DOHH2 (cell line): ENCODE results near the gene RPS6KA6.

Source experiments
- EZH2phosphoT487 ChIP-seq: fragments of 200-600 bp; sonication (generic); IDR thresholded peaks from 2 replicates; pipeline ENCODE4 v1.6.1; 2017; ENCODE audit warnings: borderline replicate concordance, mild to moderate bottlenecking, antibody characterized with exemption, low read length, moderate library complexity, mixed read lengths
- TF ChIP-seq, protein P1 (sequence below): fragments of 200-600 bp; sonication (generic); IDR thresholded peaks from one replicate; pipeline ENCODE4 v1.5.1; 2014; ENCODE audit warnings: antibody characterized with exemption, mild to moderate bottlenecking, low read depth, low read length; ENCODE audit not compliant: poor library complexity, severe bottlenecking

DNA sequence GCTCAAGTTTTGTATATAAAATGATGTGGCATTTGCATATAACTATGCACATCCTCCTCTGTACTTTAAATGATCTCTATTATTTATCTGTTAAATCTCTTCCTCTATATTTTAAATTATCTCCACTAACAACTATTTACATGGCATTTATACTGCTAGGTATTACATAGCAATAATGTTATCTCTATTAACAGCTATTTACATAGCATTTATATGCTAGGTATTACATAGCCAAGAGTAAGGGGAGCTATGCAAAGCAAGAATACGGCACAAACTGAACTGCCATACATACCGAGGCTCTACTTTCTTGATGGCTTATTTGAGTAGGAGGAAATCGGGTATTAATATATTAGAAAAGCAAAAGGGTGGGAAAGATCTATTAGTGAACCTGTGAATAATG lies 12.7 kb downstream of the RPS6KA6 start:
- TF ChIP-seq, protein P1, sequence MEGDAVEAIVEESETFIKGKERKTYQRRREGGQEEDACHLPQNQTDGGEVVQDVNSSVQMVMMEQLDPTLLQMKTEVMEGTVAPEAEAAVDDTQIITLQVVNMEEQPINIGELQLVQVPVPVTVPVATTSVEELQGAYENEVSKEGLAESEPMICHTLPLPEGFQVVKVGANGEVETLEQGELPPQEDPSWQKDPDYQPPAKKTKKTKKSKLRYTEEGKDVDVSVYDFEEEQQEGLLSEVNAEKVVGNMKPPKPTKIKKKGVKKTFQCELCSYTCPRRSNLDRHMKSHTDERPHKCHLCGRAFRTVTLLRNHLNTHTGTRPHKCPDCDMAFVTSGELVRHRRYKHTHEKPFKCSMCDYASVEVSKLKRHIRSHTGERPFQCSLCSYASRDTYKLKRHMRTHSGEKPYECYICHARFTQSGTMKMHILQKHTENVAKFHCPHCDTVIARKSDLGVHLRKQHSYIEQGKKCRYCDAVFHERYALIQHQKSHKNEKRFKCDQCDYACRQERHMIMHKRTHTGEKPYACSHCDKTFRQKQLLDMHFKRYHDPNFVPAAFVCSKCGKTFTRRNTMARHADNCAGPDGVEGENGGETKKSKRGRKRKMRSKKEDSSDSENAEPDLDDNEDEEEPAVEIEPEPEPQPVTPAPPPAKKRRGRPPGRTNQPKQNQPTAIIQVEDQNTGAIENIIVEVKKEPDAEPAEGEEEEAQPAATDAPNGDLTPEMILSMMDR: no peak
- TF ChIP-seq EZH2phosphoT487: no peak
